Activated CD4-positive, alpha-beta T cell treated with anti-CD3 and anti-CD28 coated beads, Interleukin-10, Interleukin-2, amounts not matched to agents 100 ng/mL and 50 ng/mL, durations not matched to agents 16 hours and 8 hours (primary cell): ENCODE data around the gene RPIA.
A peak's percentile ranks its signal among the peaks of the same experiment; 100 is the strongest.
"Not testable (repeated sequence)": the region's sequence is repeated elsewhere in the genome, so short reads cannot be mapped to it uniquely, and the experiment has no call there.

Source experiments
- DNase-seq: peaks from one replicate; pipeline ENCODE4 v3.0.0-alpha.2; 2020

Gene RPIA

GRCh38 chr2:88795932-88796331, 104.5 kb downstream of the RPIA start:
- DNase-seq: not testable (repeated sequence)

GRCh38 chr2:88796523-88796922, 105.0 kb downstream of the RPIA start:
- not testable (repeated sequence) for DNase-seq

GRCh38 chr2:88797164-88797563, 105.7 kb downstream of the RPIA start:
- DNase-seq: peak; percentile 11
